GM19025 (cell line): ENCODE data around the gene SPATA31E1.
"Not testable (repeated sequence)": the region's sequence is repeated elsewhere in the genome, so short reads cannot be mapped to it uniquely, and the experiment has no call there.

Source experiments
- ATAC-seq: cut with Tn5 transposase; IDR thresholded peaks from one replicate; pipeline ENCODE4 v1.9.1; 2021; ENCODE audit warnings: mild to moderate bottlenecking, low read depth, moderate library complexity; ENCODE audit not compliant: unreplicated experiment

The SPATA31E1 gene

GRCh38 chr9:87919013-87919412 is 36.3 kb downstream of the SPATA31E1 start:
- not testable (repeated sequence) for ATAC-seq

- not testable (repeated sequence) for ATAC-seq
Observed at GRCh38 chr9:87921561-87921960, 38.9 kb downstream of the SPATA31E1 start.

DNA sequence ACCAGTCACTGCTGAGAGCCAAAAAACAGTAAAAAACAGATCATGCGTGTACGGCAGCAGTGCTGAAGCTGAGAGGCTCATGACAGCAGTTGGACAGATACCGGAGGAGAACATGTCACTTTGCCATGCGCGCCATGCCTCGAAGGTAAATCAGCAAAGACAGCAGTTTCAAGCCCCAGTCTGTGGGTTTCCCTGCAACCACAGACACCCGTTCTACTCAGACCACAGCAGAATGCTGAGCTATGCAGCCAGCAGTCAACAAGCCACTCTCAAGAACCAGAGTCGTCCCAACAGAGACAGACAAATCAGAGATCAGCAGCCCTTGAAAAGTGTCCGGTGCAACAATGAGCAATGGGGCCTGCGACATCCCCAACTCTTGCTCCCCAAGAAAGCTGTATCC is 40.3 kb downstream of the SPATA31E1 start:
- ATAC-seq, result not testable (repeated sequence)

DNA sequence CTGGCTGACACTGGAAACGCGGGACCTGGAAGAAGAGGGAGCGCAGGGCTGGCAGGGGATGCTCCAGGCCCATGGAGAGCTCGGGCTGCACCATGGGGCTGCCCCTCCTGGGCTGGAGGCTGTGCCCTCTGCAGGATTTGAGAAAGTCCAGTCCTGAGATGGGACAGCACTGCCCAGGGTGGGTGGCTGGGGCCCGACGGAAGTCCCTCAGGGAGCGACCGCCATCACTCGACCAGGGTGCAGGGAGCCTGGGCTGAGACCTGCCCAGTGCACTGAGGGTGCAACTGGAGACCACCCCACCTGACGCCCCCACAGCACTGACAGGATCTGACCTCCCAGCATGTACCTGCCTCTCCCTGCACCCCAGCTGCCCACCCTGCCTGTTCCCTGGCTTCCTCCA is 42.2 kb downstream of the SPATA31E1 start:
- not testable (repeated sequence) for ATAC-seq

GRCh38 chr9:87929152-87929551 is 46.5 kb downstream of the SPATA31E1 start:
- not testable (repeated sequence) for ATAC-seq

GRCh38 chr9:87934444-87934843 is 51.8 kb downstream of the SPATA31E1 start:
- ATAC-seq, result not testable (repeated sequence)

DNA sequence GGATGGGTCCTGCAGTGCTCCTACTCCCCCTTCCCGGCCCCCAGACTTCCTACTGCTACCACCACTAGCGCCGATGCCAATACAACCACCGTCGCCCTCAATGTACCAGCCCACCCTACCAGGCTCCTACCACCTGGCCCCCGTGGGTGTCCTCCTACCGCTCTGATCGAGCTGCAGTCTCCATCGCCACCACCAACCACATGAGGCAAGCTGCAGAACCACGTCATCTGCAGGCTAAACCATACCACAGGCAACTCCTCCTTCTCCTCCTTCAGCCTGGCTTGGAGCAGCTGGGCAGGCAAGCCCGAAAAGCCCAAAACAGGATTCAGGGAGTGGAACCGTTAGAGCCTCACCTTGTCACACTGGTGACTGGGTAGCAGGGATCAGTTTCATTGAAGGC is 54.7 kb downstream of the SPATA31E1 start:
- ATAC-seq, result not testable (repeated sequence)

GRCh38 chr9:87937918-87938317 is 55.2 kb downstream of the SPATA31E1 start:
- not testable (repeated sequence) for ATAC-seq

DNA sequence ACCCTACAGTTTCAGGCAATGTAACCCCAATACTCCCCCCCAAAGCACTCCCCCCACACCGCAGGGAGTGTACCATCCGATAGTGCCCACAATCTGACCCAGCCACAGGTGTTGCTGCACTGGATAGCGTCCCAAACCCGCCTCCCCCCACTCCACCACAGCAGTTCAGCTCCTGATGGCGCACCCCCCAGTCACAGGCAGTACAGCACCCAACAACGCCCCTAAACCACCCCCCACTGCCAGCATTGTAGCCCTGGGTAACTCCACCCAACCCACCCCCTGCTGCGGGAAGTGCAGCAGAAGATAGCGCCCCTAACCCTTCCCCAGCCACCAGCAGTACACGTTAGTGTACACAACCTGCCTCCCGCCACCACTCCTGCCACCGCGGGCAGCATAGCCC is 55.7 kb downstream of the SPATA31E1 start:
- ATAC-seq, result not testable (repeated sequence)
